Cerebellar nuclear complex (tissue), 1 donor: ENCODE measurements around the gene KCNIP4.
A peak's percentile ranks its signal among the peaks of the same experiment; 100 is the strongest.

Source experiments
- DNase-seq, 2 experiments: peaks; one replicate each; lab custom pipeline; 2025; lab: John Stamatoyannopoulos, UW

KCNIP4 gene

DNA sequence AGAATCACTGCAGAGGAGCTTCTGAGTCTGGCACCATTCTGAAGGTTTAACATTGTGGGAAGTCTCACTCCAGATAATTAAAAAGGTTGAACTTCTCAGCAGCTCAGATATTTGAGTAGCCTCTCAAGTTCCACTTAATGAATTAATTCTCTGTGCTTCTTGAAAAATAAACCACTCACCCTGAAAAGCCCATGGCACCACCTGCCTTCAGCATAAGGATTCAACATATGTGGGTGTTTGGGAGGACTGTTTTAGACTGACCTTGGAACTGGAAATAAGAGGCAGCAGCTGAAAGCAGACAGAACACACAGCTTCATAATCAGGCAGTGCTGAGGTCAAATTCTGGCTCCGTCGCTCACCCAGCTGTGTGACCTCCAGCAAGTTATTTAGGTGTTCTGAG lies 100.6 kb downstream of the KCNIP4 start:
- DNase-seq, result no peak

DNA sequence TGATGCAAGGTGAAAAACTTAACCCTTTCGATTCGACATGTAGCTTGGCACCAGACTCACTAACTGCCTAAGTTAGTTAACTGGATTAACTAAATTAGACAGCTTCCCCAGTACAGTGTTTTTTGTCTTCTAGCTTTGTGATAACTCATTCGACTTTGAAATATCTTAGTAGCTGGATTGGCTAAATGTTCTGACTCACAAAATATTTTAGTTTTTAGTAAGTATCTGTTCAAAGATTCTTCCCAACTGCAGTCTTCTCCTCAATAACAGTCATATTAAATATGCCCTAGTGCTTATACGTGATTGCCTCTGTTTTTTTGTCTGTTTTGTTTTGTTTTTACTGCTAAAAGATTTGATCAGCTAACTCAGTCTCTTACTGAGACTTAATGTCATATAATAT lies 102.9 kb downstream of the KCNIP4 start:
- no peak for DNase-seq

DNA sequence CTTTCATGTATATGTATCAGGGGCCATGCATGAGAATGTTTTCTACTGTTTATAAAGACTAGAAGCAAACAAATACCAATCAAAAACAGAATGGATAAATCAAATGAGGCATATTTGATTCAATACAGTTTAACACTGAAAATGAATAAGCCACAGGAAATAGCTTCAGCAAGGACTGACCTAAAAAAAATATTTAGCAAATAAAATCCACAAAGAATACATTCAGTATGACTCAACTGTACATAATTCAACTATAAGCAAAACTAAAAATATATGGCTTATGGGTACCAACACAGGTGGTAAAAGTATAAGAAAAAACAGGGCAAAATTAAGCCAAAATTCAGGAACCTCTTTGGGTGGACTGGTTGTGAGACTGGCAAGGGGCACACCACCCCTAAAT lies 112.9 kb downstream of the KCNIP4 start:
- no peak for DNase-seq

DNA sequence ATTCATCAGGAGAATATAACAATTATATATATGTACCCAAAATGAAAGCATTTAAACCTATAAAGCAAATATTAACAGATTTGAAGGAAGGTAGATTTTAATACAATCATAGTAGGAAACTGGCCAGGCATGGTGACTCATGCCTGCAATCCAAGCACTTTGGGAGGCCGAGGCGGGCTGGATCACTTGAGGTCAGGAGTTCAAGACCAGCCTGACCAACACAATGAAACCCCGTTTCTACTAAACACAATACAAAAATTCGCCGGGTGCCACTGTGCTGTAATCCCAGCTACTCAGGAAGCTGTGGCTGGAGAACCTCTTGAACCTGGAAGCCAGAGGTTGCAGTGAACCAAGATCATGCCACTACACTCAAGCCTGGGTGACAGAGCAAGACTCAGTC lies 118.3 kb downstream of the KCNIP4 start:
- DNase-seq, result no peak

DNA sequence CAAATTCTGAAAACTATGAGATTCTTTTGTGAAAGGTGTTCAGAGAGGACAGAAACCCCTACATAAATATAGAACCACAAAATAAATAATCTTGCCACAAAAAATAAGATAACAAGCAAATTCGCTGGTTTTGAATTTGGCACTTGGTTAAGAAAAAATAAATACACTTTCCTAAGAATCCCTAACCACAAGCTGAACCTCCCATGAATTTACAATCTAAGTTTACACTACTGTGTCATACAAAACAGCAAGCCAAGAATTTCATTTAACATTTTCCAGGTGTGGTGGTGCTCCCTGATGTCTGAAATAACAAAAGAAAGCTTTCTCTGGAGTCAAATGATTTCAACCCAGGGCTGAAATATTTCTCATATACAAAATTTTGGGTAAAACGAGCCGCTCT lies 121.0 kb downstream of the KCNIP4 start:
- no peak for DNase-seq

DNA sequence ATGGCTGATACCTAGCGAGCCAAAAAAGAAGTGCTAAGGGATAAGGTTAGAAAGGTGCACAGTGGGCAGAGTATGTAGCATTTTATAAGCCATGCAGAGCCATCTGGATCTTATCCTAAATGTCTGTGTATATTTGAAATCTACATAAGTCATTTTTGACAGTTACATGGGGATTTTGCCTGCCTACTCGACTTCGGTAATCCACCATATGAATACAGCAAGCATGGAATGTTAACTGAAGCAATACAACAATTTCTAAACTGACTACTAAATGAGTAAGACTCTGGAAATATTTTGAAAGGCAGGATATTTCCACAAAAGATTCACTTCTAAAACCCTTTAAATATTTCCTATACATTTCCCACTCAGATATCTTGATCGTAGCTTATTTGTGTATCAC lies 122.5 kb downstream of the KCNIP4 start:
- no peak for DNase-seq

GRCh38 chr4:21819086-21819485 lies 129.5 kb downstream of the KCNIP4 start:
- peak; percentile 72 to 85 for DNase-seq

- DNase-seq, result peak in 1 of 2 experiments; percentile 4
These were observed 132.8 kb downstream of the KCNIP4 start for GRCh38 chr4:21815651-21816377.

GRCh38 chr4:21811565-21811964 lies 137.0 kb downstream of the KCNIP4 start:
- DNase-seq, result no peak

DNA sequence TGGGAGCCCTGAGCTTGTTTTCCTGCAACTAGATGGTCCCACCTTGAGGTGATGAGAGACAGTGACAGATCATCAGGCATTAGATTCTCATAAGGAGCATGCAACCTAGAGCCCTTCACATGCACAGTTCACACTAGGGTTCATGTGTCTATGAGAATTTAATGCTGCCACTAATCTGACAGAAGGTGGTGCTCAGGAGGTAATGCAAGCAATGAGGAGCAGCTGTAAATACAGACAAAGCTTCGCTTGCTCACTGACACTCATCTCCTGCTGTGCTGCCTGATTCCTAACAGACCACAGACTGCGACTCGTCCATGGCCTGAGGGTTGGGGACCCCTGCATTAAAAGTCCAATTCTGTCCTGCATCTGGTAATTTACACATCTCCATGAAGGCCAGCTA lies 141.6 kb downstream of the KCNIP4 start:
- DNase-seq, result no peak

GRCh38 chr4:21802406-21802805 lies 146.2 kb downstream of the KCNIP4 start:
- no peak for DNase-seq

GRCh38 chr4:21801661-21802385 lies 146.7 kb downstream of the KCNIP4 start:
- no peak for DNase-seq

DNA sequence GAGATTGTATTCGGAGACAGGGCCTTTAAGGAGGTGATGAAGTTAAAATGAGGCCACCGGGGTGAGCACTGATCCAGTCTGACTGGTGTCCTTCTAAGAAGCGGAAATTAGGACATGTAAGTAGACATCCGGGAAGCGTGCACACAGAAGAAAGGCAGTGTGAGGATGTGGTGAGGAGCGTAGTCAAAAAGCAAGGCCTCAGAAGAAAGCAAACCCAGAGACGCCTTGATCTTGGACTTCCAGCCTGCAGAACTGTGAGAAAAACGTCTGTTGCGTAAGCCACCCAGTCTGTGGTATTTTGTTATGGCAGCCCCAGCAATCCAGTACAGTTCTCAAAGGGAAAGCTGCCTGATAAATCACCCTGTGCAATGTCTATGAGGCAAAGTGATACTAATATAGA lies 153.5 kb downstream of the KCNIP4 start:
- DNase-seq, result no peak

DNA sequence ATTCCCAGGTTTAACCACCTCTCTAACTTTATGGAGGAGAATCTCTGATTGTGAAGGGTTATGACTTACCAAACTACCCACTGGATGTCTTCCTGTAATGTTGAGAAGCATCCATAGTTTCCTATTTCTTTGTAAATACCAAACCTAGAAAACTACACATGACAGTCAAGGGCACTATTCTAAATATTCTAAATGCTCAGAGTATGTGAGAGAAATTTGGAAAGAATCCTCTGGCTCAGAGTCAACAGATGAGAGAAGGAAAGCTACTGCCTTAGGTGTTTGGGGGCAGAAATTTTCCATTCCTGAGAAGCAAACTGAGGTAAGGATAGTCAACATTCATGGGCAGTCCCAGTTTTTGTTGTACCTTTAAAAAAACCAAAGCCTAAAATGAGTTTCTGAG lies 155.8 kb downstream of the KCNIP4 start:
- no peak for DNase-seq

DNA sequence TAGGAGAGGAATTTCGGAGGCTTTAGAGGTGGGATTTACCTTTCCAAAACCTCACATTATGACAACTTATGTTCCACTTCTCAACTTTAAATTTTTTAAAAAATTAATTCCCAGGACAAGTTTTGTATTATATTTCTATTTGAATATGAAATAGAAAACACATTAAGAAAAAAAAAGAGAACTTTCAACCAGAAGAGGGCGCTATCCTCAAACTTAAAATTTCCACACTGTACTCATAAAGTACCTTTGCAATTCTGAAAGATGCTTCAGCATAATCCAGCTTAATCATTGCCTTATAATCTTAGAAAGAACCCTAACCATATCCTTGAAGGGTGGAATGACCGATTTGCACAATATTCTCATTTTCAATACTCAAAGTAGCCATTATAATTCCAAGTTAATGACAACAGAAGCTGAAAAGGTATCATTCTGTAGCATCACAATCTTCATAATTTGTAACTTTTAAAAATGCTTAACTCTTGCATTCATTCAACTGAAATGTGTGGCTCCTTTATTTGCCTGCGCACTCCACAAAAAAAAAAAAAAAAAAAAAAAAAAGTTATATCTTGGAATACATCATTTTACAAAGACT lies 158.0 kb downstream of the KCNIP4 start:
- peak in 1 of 2 experiments; percentile 30 for DNase-seq

DNA sequence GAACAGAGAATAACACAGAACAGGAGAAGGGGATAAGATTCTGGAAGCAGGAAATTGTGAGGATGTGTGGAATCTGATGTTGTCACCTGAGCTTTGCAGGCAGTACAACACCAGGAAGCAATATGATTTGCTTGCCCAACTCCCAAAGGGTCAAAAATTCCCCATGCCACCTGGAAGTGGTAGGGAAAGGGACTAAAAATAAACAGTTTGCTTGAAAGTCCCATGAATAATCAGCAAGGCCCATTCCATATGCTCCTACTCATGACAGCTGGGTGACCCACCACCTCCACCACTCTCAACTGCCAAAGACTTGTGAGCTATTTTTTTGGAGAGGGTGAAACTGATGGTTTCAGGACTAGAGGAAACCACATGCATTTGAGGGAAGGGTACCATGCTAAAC lies 168.4 kb downstream of the KCNIP4 start:
- DNase-seq, result no peak

- DNase-seq, result no peak
These were observed 169.9 kb downstream of the KCNIP4 start for GRCh38 chr4:21778702-21779101.

- DNase-seq, result no peak
These were observed 172.9 kb downstream of the KCNIP4 start for GRCh38 chr4:21775703-21776102.

DNA sequence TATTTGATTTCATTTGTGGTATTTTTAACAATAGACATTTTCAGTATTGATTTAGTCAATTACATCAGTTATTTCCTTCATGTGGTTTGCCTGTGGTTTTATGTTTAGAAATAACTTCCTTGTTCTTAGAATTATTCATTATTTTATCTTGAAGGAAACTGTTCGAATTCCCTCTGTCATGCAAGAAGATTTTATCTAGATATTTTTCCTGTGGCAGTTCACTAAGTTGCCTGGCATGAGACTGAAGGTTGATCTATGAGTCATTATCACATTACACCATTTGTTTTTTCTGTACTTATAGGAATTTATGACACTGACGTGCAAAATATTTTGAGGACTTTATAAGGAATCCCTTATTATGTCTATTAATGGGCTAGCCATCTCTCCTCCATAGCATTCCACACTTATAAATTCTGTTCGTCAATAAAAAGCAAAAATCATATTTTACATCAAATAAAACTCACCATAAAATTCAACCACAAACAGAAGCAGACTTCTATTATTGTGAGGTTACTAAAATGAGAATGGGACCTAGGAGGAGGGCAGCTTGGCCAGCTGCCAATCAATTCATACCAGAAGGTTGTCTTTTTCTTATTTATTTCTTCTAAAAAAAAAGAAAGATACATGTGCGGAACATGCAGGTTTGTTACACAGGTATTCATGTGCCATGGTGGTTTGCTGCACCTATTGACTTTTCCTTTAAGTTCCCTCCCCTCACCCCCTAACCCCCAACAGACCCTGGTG lies 179.0 kb downstream of the KCNIP4 start:
- DNase-seq, result no peak

DNA sequence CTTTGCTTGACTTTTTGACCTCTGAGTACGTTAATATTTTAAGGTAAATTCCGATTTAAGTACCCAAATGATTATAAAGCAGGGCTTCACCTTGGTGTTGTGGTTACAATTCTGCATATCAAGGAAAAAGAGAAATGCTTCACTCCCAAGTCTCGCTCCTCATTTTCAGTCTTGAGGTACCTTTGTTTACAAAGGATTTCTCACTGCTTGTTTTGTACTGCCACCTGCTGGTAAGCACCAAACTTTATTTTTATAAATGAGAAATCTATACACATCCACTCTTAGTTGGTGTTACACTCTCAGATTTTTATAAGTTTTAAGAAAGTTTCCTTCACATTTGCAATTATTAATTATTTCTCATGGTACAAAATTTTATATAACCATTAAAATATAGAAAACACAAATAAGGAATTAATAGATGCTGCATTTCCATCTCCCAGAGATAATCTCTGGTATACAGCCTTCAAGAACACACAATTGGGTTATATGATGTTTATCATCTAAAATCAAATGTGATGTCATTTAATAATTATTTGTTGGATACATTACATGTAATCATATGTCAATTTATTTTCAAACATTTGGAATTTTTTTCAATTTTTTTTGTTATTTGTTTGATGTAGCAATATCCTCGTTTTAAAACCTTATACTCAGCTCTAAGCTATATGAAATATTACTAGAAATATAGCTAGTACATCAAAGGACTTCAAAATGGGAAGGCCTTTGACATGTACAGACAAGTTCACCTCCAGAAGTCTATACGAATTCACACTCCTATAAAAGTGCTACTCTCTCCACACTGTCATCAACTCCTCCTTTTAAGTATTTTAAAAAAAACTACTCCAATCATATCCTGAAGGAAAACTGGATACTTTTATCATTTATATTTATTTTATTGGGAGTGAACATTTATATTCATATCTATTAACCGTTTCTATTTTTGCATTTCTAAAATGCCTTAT lies 179.9 kb downstream of the KCNIP4 start:
- peak in 1 of 2 experiments; percentile 33 for DNase-seq

- DNase-seq, result no peak
These were observed 182.7 kb downstream of the KCNIP4 start for GRCh38 chr4:21765810-21766407.
